ENCODE results near the gene NDP.

The NDP gene

DNA sequence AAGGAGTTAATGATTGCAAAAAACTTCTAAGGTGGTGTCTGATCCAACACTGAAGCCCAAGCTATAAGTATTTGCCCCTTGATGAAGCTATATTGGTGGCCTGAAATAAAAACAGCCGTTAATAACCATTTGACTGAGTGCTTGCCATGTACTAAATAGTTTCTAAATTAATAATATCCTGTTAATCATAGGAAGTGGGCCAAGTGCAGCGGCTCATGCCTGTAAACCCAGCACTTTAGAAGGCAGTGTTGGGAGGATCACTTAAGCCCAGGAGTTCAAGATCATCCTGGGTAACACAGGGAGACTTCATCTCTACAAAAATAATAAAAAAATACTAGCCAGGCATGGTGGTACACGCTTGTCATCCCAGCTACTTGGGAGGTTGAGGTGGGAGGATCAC, 8.3 kb downstream of the NDP start:
- no peak overlapping the region for H3K4me3 ChIP-seq (ENCODE audit: control insufficient read depth, low read depth, low read length)
- TF ChIP-seq, protein P1, sequence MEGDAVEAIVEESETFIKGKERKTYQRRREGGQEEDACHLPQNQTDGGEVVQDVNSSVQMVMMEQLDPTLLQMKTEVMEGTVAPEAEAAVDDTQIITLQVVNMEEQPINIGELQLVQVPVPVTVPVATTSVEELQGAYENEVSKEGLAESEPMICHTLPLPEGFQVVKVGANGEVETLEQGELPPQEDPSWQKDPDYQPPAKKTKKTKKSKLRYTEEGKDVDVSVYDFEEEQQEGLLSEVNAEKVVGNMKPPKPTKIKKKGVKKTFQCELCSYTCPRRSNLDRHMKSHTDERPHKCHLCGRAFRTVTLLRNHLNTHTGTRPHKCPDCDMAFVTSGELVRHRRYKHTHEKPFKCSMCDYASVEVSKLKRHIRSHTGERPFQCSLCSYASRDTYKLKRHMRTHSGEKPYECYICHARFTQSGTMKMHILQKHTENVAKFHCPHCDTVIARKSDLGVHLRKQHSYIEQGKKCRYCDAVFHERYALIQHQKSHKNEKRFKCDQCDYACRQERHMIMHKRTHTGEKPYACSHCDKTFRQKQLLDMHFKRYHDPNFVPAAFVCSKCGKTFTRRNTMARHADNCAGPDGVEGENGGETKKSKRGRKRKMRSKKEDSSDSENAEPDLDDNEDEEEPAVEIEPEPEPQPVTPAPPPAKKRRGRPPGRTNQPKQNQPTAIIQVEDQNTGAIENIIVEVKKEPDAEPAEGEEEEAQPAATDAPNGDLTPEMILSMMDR (IDR thresholded peaks at IDR 0.05; ENCODE audit: control insufficient read depth, insufficient read depth, low read depth, low read length, missing control alignments): no peak
- DNase-seq (ENCODE audit: low read depth): no peak

DNA sequence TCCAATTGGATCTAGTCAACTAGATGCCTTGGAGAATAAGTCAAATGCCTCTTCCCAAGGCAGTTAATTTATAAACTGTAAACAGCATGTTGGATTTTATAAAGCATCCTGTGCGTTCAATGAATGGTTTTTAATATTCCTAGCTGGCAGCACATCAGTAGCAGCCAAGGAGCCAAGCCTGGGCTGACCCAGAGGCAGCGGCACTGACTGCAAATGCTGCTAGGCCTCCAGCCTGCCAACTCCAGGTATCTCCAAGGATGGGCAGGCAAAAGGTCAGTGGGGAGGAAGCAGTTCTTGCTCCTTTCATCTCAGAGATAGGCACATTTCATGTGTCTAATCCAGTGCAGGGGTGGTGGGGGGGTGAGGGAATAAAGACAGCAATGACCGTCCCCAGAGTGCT, 9.5 kb downstream of the NDP start:
- H3K4me3 ChIP-seq (ENCODE audit: control insufficient read depth, low read depth, low read length): no peak overlapping the region
- TF ChIP-seq, protein P1 (IDR thresholded peaks at IDR 0.05; ENCODE audit: control insufficient read depth, insufficient read depth, low read depth, low read length, missing control alignments): no peak
- no peak for DNase-seq (ENCODE audit: low read depth)

DNA sequence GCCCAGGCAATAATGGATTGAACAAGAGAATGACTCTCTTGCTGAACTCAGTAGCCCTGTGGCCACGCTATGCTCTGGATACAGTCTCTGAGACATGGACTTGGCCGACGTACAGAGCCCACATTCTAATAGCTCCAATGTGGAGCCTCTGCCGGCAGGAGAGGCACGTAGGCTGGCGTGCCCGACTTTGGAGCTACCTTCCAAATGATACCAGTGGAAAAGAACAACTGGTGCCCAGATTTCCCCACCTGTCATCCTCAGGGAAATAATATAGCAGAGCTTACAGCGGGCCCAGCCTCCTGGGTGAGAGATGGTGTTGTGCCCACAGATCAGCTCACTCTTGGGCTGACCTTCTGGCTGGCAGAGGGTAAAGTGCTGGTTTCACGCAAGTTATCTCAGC, 10.6 kb downstream of the NDP start:
- DNase-seq (ENCODE audit: low read depth): no peak
- no peak overlapping the region for H3K4me3 ChIP-seq (ENCODE audit: control insufficient read depth, low read depth, low read length)
- TF ChIP-seq, protein P1 (IDR thresholded peaks at IDR 0.05; ENCODE audit: control insufficient read depth, insufficient read depth, low read depth, low read length, missing control alignments): no peak

DNA sequence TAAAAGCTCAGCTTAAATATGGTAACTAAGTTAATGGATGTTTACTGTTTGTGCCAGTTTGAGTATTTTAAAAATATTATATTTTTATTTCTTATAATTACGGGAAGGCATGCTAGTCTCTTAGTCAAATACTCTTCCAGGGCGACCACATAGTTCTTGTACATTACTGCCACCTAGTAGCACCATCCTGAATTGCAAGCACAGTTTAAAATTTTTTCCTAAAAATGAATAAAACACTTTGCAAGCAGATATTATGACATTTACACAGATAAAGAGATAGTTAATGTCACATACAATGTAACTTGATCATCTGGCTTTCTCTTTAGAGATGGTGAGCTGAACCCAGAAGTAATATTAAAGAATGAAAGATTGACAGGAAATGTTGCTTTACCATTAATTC, 11.5 kb downstream of the NDP start:
- TF ChIP-seq, protein P1 (IDR thresholded peaks at IDR 0.05; ENCODE audit: control insufficient read depth, insufficient read depth, low read depth, low read length, missing control alignments): peak; percentile 16
- no peak for DNase-seq (ENCODE audit: low read depth)
- no peak overlapping the region for H3K4me3 ChIP-seq (ENCODE audit: control insufficient read depth, low read depth, low read length)

DNA sequence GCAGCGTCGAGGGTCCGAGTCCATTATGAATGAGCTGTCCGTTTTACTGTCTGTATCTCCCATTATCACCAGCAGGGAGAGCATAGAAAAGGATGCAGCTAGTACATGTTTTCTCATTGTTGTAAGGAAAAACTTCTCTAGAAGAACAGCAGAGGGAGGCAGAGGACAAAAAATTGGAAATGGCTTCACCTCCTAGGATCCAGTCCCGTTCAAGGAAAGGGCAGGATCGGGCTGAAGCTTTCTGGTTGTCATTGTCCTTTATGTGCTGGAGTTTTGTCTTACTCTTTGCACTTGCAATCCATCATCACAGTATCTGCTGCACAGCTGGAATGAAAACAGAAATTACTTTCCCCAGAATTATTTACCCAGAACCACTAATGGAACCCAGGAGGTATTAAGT, 14.7 kb downstream of the NDP start:
- DNase-seq (ENCODE audit: low read depth): peak; percentile 58
- no peak overlapping the region for H3K4me3 ChIP-seq (ENCODE audit: control insufficient read depth, low read depth, low read length)
- TF ChIP-seq, protein P1 (IDR thresholded peaks at IDR 0.05; ENCODE audit: control insufficient read depth, insufficient read depth, low read depth, low read length, missing control alignments): peak; percentile 79

DNA sequence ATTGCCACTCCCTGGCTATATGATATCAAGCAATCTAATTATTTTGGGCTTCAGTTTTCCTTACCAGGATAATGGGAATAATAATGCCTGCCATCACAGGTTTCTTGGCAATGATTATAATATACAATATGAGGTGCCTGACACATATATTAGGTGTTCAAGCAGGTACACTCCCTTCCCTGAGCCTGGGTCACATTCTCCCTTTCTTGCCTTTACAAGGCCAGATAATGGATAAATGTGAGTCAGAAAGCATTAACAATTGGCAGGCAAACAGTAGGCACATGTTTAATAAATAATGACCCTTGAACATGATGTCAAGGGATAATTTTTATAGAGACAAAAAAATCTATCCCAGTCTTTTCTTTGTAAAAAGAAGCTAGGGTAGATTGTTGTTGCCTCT, 17.2 kb downstream of the NDP start:
- no peak for DNase-seq (ENCODE audit: low read depth)
- no peak overlapping the region for H3K4me3 ChIP-seq (ENCODE audit: control insufficient read depth, low read depth, low read length)
- TF ChIP-seq, protein P1 (IDR thresholded peaks at IDR 0.05; ENCODE audit: control insufficient read depth, insufficient read depth, low read depth, low read length, missing control alignments): no peak

DNA sequence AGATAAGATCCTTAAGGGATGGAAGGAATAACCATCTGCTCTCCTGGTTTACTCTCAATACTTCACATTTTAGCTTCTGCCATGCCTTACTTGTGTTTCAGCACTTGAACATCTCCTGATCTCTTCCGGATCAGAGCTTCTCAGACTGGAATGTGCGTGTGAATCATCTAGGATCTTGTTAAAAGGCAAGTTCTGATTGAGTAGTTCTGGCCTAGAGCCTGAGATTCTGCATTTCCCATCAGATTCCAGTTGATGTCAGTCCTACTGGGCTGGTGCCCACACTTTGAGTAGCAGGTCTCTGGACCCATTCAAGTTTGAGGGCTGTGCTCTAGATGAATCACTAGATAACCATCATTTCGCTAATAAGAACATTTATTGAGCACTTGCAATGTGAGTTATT, 20.0 kb downstream of the NDP start:
- H3K4me3 ChIP-seq (ENCODE audit: control insufficient read depth, low read depth, low read length): no peak overlapping the region
- TF ChIP-seq, protein P1 (IDR thresholded peaks at IDR 0.05; ENCODE audit: control insufficient read depth, insufficient read depth, low read depth, low read length, missing control alignments): no peak
- no peak for DNase-seq (ENCODE audit: low read depth)

Data from AG09309 (cell line).